SU-DHL-6 (cell line): ENCODE measurements around the gene XYLT1.

Source experiments
- H2AFZ ChIP-seq: fragments of 200-600 bp; sonication (generic); 2 replicates; pipeline ENCODE4 v1.6.1; 2014; ENCODE audit warnings: low read depth, mild to moderate bottlenecking, moderate library complexity, mixed read lengths, antibody characterized with exemption, low read length; ENCODE audit not compliant: severe bottlenecking
- H3F3A ChIP-seq: fragments of 200-600 bp; shearing (Covaris generic); 2 replicates; pipeline ENCODE4 v1.6.0; 2016; ENCODE audit warnings: antibody characterized with exemption, mild to moderate bottlenecking; ENCODE audit not compliant: insufficient read depth
- H3K27ac ChIP-seq: fragments of 200-600 bp; sonication (generic); 2 replicates; pipeline ENCODE4 v1.5.1; 2016; ENCODE audit warnings: low read depth, mild to moderate bottlenecking, low read length, moderate library complexity, mixed read lengths
- H3K27me3 ChIP-seq: fragments of 200-600 bp; sonication (generic), shearing (Covaris generic); 2 replicates; pipeline ENCODE4 v1.6.0; 2014; ENCODE audit warnings: mild to moderate bottlenecking, low read length
- H3K36me3 ChIP-seq: fragments of 200-600 bp; sonication (generic); 2 replicates; pipeline ENCODE4 v1.6.1; 2014; ENCODE audit warnings: mild to moderate bottlenecking, low read length, mixed read lengths
- H3K4me2 ChIP-seq: fragments of 300-600, 200-600 bp; shearing (Covaris generic), sonication (generic); 2 replicates; pipeline ENCODE4 v1.6.0; 2014; ENCODE audit warnings: low read length, low read depth, mild to moderate bottlenecking; ENCODE audit not compliant: poor library complexity, severe bottlenecking
- H3K4me3 ChIP-seq: fragments of 200-600 bp; sonication (generic); 2 replicates; pipeline ENCODE4 v1.5.1; 2014; ENCODE audit warnings: antibody characterized with exemption, low read length, mild to moderate bottlenecking, mixed read lengths; ENCODE audit not compliant: insufficient read depth, poor library complexity, severe bottlenecking
- H3K79me2 ChIP-seq: fragments of 200-600 bp; sonication (generic); 2 replicates; pipeline ENCODE4 v1.6.1; 2014; ENCODE audit warnings: mild to moderate bottlenecking, low read length, moderate library complexity; ENCODE audit not compliant: insufficient read depth
- H3K9ac ChIP-seq: fragments of 200-600 bp; sonication (generic); 2 replicates; pipeline ENCODE4 v1.7.0; 2014; ENCODE audit warnings: mild to moderate bottlenecking, low read length
- H3K9me2 ChIP-seq: fragments of 200-600 bp; sonication (generic); replicated peaks from 2 replicates; pipeline ENCODE4 v1.6.1; 2014; ENCODE audit warnings: low read length; ENCODE audit not compliant: insufficient read depth
- H3K9me3 ChIP-seq: fragments of 200-600 bp; sonication (generic); 2 replicates; pipeline ENCODE4 v1.6.1; 2014; ENCODE audit warnings: low read length, mixed read lengths; ENCODE audit not compliant: insufficient read depth
- H4K20me1 ChIP-seq: fragments of 200-600 bp; sonication (generic); 2 replicates; pipeline ENCODE4 v1.6.1; 2014; ENCODE audit warnings: low read depth, mild to moderate bottlenecking, antibody characterized with exemption, low read length, moderate library complexity, mixed read lengths
- CTCF ChIP-seq: fragments of 200-600 bp; sonication (generic); IDR thresholded peaks from one replicate; pipeline ENCODE4 v1.5.1; 2017; ENCODE audit warnings: antibody characterized with exemption, mild to moderate bottlenecking, low read length, moderate library complexity; ENCODE audit not compliant: insufficient read depth, poor library complexity, severe bottlenecking
- EZH2phosphoT487 ChIP-seq: fragments of 200-600 bp; sonication (generic), shearing (Covaris generic); conservative IDR thresholded peaks from 2 replicates; pipeline ENCODE4 v1.6.1; 2018; ENCODE audit warnings: mild to moderate bottlenecking, antibody characterized with exemption, low read length, moderate library complexity, mixed read lengths

The XYLT1 gene

GRCh38 chr16:17382949-17383863 is 87.6 kb downstream of the XYLT1 start:
- Histone ChIP-seq H3K9me2 (no peaks in the 10 kb centered on the region), H3F3A (no peaks in the 10 kb centered on the region), H3K27ac (no peak overlapping the region), H3K4me3 (no peak overlapping the region), H3K27me3 (no peaks in the 10 kb centered on the region), H2AFZ (no peak overlapping the region), H4K20me1 (no peaks in the 10 kb centered on the region; the same call in 1 of the 2 replicates), H3K4me2 (no peak overlapping the region), H3K9ac (no peak overlapping the region), H3K9me3 (no peaks in the 10 kb centered on the region), H3K36me3 (no peaks in the 10 kb centered on the region), H3K79me2 (peaks cover 15% of the 10 kb centered on the region)
- TF ChIP-seq CTCF (no peak), EZH2phosphoT487 (no peak)

- no peak overlapping the region for H2AFZ ChIP-seq
- H3K9me3 ChIP-seq: no peaks in the 10 kb centered on the region
- H3K4me3 ChIP-seq: no peak overlapping the region
- H3K9me2 ChIP-seq: no peaks in the 10 kb centered on the region
- TF ChIP-seq CTCF (no peak), EZH2phosphoT487 (no peak)
- no peaks in the 10 kb centered on the region for H3K27me3 ChIP-seq
- no peaks in the 10 kb centered on the region for H3K36me3 ChIP-seq
- H3F3A ChIP-seq: no peaks in the 10 kb centered on the region
- H4K20me1 ChIP-seq: no peaks in the 10 kb centered on the region; the same call in 1 of the 2 replicates
- no peak overlapping the region for H3K9ac ChIP-seq
- H3K27ac ChIP-seq: no peak overlapping the region
- H3K79me2 ChIP-seq: peaks cover 18% of the 10 kb centered on the region
- H3K4me2 ChIP-seq: no peak overlapping the region
Measured at GRCh38 chr16:17382514-17382913, 88.2 kb downstream of the XYLT1 start.

GRCh38 chr16:17381784-17382183 is 89.0 kb downstream of the XYLT1 start:
- Histone ChIP-seq H3K27ac (no peak overlapping the region), H3K4me3 (no peak overlapping the region), H3K27me3 (no peaks in the 10 kb centered on the region), H3K9me2 (no peaks in the 10 kb centered on the region), H3K36me3 (no peaks in the 10 kb centered on the region), H3K4me2 (no peak overlapping the region), H4K20me1 (no peaks in the 10 kb centered on the region; the same call in 1 of the 2 replicates), H2AFZ (no peak overlapping the region), H3K9me3 (no peaks in the 10 kb centered on the region), H3K79me2 (peaks cover 23% of the 10 kb centered on the region), H3F3A (no peaks in the 10 kb centered on the region), H3K9ac (no peak overlapping the region)
- TF ChIP-seq CTCF (no peak), EZH2phosphoT487 (no peak)
